Adrenal gland (tissue), 12 donors: ENCODE data around the gene RBM47. TPM values are rescaled to one million over a fixed set of nuclear protein-coding genes. Genes with fewer than 3 reads are reported as not detected.

ENCODE experiments used
- DNase-seq, 7 donors: peaks; one replicate each; pipeline ENCODE4 v3.0.0-alpha.2; 2019 to 2020
- H3K27ac ChIP-seq, 5 donors: fragments of 200-600 bp; sonication (generic) in 4 of 5; 1 replicate in 3 of 5; 2 replicates in 2 of 5; pipeline versions ENCODE4 v1.5.1 to v1.8.0; 2016 to 2020; ENCODE audit warnings: mild to moderate bottlenecking in 1 of 5
- H3K27me3 ChIP-seq: fragments of 200-600 bp; 2 replicates; pipeline ENCODE4 v1.8.0; 2021
- H3K36me3 ChIP-seq, 2 donors: fragments of 200-600 bp; replicated peaks in 1 of 2; 1 replicate in 1 of 2; 2 replicates in 1 of 2; pipeline versions ENCODE4 v1.5.1 to v1.8.0; 2018 to 2022
- H3K4me1 ChIP-seq, 2 donors: fragments of 200-600 bp; replicated peaks in 1 of 2; 1 replicate in 1 of 2; 2 replicates in 1 of 2; pipeline versions ENCODE4 v1.5.1 to v1.8.0; 2018 to 2021
- H3K4me3 ChIP-seq, 4 donors: fragments of 200-600 bp; sonication (generic) in 3 of 4; one replicate each; pipeline ENCODE4 v1.5.1; 2016 to 2018
- H3K9me3 ChIP-seq, 3 donors: fragments of 200-600 bp; sonication (generic) in 1 of 3; replicated peaks in 1 of 3; 1 replicate in 2 of 3; 2 replicates in 1 of 3; pipeline versions ENCODE4 v1.5.1 to v1.8.0; 2016 to 2021
- POLR2A ChIP-seq, 2 donors: fragments of 450-650 bp; IDR thresholded peaks; one replicate each; pipeline ENCODE4 v1.6.1; 2017; ENCODE audit warnings: antibody characterized with exemption in 2 of 2, mild to moderate bottlenecking in 2 of 2, moderate library complexity in 1 of 2
- WGBS, 4 donors: extraction: QIAGEN DNeasy Blood & Tissue Kit in 2 of 4; methylation state at CpG; one replicate each; pipeline versions ENCODE4 v1.1.5 to v1.1.7; 2013 to 2017; 5-methylcytosine and 5-hydroxymethylcytosine counted together
- intact Hi-C, 2 donors: fragments of 100-400 bp; cut with DNase I; formaldehyde crosslinking; loops; one replicate each; pipeline versions ENCODE4 v1.14.1 to v1.15.0; 2022 to 2023
- microRNA-seq, 3 donors: library from miRNA; unstranded; fragments of <30 nt; microRNA quantifications; one replicate each; pipeline ENCODE4, GENCODE V29; 2017 to 2020
- polyA plus RNA-seq, 3 donors: library from polyadenylated mRNA; stranded (reverse); fragments of 200-250 nt in 2 of 3; fragments of 350-450 nt in 1 of 3; fragmentation: Illumina TruSeq in 1 of 3; extraction: RNeasy Lipid Tissue Mini Kit (QIAGEN cat#74804) in 1 of 3; gene quantifications; one replicate each; pipeline ENCODE4 v1.2.3, GENCODE V29; 2013 to 2014
- small RNA-seq, 2 donors: library from RNA; depleted of rRNA; stranded (forward); fragments of <200 nt; gene quantifications; one replicate each; pipeline ENCODE3, GENCODE V24; 2016
- total RNA-seq, 9 donors: library from RNA; depleted of rRNA in 4 of 9; stranded (reverse); fragments of >200 nt in 4 of 9; fragments of 120-200 nt in 1 of 9; fragmentation: NEBNext Ultra II Directional in 1 of 9; extraction: Animal tissue kit (Norgen Biotek cat#: 25700) in 1 of 9; gene quantifications; one replicate each; pipeline versions ENCODE4 v1.1.0 to v1.2.4, GENCODE V29; 2013 to 2023
- TF ChIP-seq, protein P1 (sequence below), 6 experiments: fragments of 450-650 bp in 4 of 6; fragments of 200-600 bp in 2 of 6; sonication (generic) in 1 of 6; IDR thresholded peaks; 1 replicate in 5 of 6; 2 replicates in 1 of 6; pipeline versions ENCODE4 v1.5.1 to v1.8.0; 2016 to 2021; ENCODE audit warnings: antibody characterized with exemption in 6 of 6, mild to moderate bottlenecking in 2 of 6, moderate library complexity in 1 of 6
- donor health status: healthy with polysubstance abuse.
- donor health status: Bipolar disorder and iron deficiency.
- donor health status: DM: yes; HTN: yes; CAD: no.
- donor health status: DM: no; HTN: no; CAD: no.
- donor health status: DM: no; HTN: no; CAD: no.
- donor health status: DM: yes; HTN: yes; CAD: no.

RBM47 gene
- total and polyA plus RNA-seq, 12 donors: 25.7 to 370 (median 155) TPM

DNA sequence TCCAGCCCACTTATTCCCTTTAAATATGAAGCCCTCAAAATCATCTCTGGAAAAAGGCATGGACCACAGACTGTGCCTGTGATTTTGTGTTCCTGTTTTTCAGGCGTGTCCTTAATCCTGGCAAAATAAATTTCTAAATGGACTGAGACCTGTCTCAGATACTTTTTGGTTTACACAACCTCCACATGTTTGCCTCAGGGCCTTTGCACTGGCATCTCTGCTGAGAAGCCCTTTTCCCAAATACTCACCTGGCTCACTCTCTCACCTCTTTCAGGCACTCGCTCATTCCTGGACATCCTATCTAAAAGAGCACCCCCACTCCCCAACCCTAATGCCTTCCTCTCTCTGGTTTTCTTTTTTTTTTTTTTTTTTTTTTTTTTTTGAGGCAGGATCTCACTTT lies 254.0 kb downstream of the RBM47 start:
- no peak for DNase-seq
- H3K4me1 ChIP-seq: no peaks in the 10 kb centered on the region
- H3K27me3 ChIP-seq: no peaks in the 10 kb centered on the region
- intact Hi-C loops: no loop called here
- WGBS, 4 donors: 86 to 91% (median 88%) methylated on average over 2 of the region's 2 CpGs
- no peak overlapping the region for H3K27ac ChIP-seq
- no peaks in the 10 kb centered on the region for H3K36me3 ChIP-seq
- no peak overlapping the region for H3K4me3 ChIP-seq
- TF ChIP-seq, protein P1, sequence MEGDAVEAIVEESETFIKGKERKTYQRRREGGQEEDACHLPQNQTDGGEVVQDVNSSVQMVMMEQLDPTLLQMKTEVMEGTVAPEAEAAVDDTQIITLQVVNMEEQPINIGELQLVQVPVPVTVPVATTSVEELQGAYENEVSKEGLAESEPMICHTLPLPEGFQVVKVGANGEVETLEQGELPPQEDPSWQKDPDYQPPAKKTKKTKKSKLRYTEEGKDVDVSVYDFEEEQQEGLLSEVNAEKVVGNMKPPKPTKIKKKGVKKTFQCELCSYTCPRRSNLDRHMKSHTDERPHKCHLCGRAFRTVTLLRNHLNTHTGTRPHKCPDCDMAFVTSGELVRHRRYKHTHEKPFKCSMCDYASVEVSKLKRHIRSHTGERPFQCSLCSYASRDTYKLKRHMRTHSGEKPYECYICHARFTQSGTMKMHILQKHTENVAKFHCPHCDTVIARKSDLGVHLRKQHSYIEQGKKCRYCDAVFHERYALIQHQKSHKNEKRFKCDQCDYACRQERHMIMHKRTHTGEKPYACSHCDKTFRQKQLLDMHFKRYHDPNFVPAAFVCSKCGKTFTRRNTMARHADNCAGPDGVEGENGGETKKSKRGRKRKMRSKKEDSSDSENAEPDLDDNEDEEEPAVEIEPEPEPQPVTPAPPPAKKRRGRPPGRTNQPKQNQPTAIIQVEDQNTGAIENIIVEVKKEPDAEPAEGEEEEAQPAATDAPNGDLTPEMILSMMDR (IDR thresholded peaks at IDR 0.05): no peak
- no peak for TF ChIP-seq POLR2A (IDR thresholded peaks at IDR 0.05)
- no peaks in the 10 kb centered on the region for H3K9me3 ChIP-seq

GRCh38 chr4:40375095-40375494 lies 254.6 kb downstream of the RBM47 start:
- H3K4me1 ChIP-seq: no peaks in the 10 kb centered on the region
- H3K27me3 ChIP-seq: no peaks in the 10 kb centered on the region
- no peak overlapping the region for H3K27ac ChIP-seq
- 79 to 87% (median 84%) methylated on average over 10 of the region's 10 CpGs for WGBS, 4 donors
- H3K36me3 ChIP-seq: no peaks in the 10 kb centered on the region
- no peak overlapping the region for H3K4me3 ChIP-seq
- no peaks in the 10 kb centered on the region for H3K9me3 ChIP-seq
- intact Hi-C loops: no loop called here
- TF ChIP-seq POLR2A (IDR thresholded peaks at IDR 0.05): no peak
- TF ChIP-seq, protein P1 (IDR thresholded peaks at IDR 0.05): no peak
- DNase-seq: no peak

- no peak overlapping the region for H3K27ac ChIP-seq
- H3K4me1 ChIP-seq: no peaks in the 10 kb centered on the region
- no peaks in the 10 kb centered on the region for H3K9me3 ChIP-seq
- H3K36me3 ChIP-seq: no peaks in the 10 kb centered on the region
- intact Hi-C loops: no loop called here
- H3K4me3 ChIP-seq: no peak overlapping the region
- H3K27me3 ChIP-seq: no peaks in the 10 kb centered on the region
- TF ChIP-seq POLR2A (IDR thresholded peaks at IDR 0.05): no peak
- TF ChIP-seq, protein P1 (IDR thresholded peaks at IDR 0.05): no peak
- 79 to 87% (median 84%) methylated on average over 3 of the region's 3 CpGs for WGBS, 4 donors
- no peak for DNase-seq
Observed at GRCh38 chr4:40373636-40374035, 256.0 kb downstream of the RBM47 start.

Small RNA genes lying within 50 kb of the gene (microRNA-seq; reads per million reads assigned to microRNA genes)
- gene MIR4802: 2.7 to 5.4 (median 4.0) reads per million in 3 donors

Small RNA genes lying within 50 kb of the gene (small RNA-seq; reads per million reads assigned to genes)
- 0 reads per million in 2 donors for gene AC098869.1
- 0.08 to 0.36 reads per million in 2 donors for gene MIR4802
- gene RNU7-74P: 0 reads per million in 2 donors

Other genes starting within 250 kb of the RBM47 start
- 10 to 100 TPM in 1 of 9 donors, 1 to 10 TPM in 7, under 1 TPM in 1; 0.91 to 10.4 (median 2.8) TPM for gene NSUN7, start 120.1 kb upstream of the RBM47 start, total RNA-seq
- gene NSUN7, start 120.1 kb upstream of the RBM47 start, polyA plus RNA-seq: 1 to 10 TPM in 2 of 3 donors, under 1 TPM in 1; 0.79 to 2.1 (median 1.4) TPM